ENCODE measurements around the gene C9orf50.

C9orf50 gene

DNA sequence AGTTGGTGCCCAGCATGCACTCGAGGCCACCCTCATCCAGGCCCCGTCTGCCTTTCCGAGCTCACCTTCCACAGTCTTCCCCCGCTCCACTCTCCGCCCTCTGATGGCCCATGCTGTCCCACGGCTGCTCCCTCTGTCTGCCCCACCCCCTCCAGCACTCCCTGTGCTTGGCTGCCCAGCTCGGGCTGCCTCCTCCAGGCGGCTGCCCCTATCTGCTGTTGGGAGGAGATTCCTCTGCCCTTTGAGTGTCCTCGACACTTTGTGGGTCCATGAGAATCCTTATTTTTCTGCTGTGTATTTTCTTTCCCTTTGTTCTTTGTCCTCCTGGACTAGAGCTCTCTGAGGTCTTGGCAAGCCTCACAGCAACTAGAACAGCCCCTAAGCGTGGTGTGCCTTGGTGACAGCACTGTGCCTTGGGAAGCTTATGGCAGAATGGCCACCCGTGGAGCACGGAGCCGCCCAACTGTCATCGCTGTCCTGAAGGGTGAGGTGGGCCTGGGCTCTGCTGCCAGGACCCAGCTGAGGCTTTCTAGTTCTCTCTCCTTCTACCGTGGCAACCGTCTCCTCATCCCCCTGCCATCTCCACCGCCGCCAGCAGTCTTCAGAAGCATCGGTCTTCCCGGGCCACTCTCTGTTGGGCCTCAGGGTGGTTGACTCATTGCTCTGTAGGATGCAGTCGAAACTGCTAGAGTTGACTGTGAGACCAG lies 10.2 kb upstream of the C9orf50 start:
- Histone ChIP-seq H3K36me3 (peaks cover 45 to 88% (median 79%) of the 10 kb centered on the region in 11 experiments), H3K27ac (peak overlapping the region in 4 of 11 experiments; percentile 7 to 43 (median 32); a peak in 2 of 22 replicates), H3K9ac (peak overlapping the region; percentile 2 to 56 (median 37); a peak in 14 of 22 replicates), H4K20me1 (peaks cover 85 to 96% (median 90%) of the 10 kb centered on the region in 11 experiments), H3K27me3 (no peaks in the 10 kb centered on the region), H3K4me2 (peak overlapping the region; percentile 44 to 100 (median 92)), H3K4me1 (peaks cover 57 to 82% (median 74%) of the 10 kb centered on the region in 10 experiments), H3K4me3 (no peak overlapping the region), H3K9me3 (replicated peaks in 1 of 11) (no peaks in the 10 kb centered on the region)
- no peak for TF ChIP-seq Cebpa-rat (IDR thresholded peaks at IDR 0.05)

DNA sequence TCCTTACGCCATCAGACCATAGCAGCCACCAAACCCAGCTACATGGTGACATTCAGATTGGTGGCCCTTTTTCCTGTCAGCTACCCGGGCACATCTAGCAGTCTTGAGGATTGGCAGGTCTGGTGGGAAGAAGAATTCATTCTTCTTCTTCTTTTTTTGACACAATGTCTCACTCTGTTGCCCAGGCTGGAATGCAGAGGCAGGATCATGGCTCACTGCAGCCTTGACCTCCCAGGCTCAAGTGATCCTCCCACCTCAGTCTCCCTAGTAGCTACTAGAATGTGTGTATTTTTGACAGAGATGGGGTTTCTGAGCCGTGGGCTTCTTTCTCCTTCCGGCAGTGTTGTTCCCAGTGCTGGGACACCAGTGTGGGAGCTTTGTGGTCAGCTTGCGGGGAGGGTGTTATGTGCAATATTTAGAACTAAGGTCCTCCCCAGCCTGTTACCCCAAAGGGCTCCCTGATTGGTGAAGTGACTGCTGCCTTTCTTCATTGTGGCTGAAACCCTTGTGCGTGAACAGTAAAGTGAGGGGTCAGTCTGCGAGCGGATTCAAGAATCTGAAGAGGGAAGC lies 8.4 kb upstream of the C9orf50 start:
- Histone ChIP-seq H3K9ac (peak overlapping the region in 9 of 11 experiments; percentile 11 to 98 (median 91); a peak in 14 of 22 replicates), H3K27me3 (no peaks in the 10 kb centered on the region), H3K27ac (peak overlapping the region in 1 of 11 experiments; percentile 99; a peak in 2 of 22 replicates), H3K4me3 (no peak overlapping the region), H4K20me1 (peaks cover 68 to 79% (median 73%) of the 10 kb centered on the region in 11 experiments), H3K36me3 (peaks cover 28 to 70% (median 61%) of the 10 kb centered on the region in 11 experiments), H3K4me1 (peaks cover 71 to 80% (median 74%) of the 10 kb centered on the region in 10 experiments), H3K4me2 (peak overlapping the region in 10 of 11 experiments; percentile 45 to 100 (median 94); a peak in 19 of 22 replicates), H3K9me3 (replicated peaks in 1 of 11) (no peaks in the 10 kb centered on the region)
- no peak for TF ChIP-seq Cebpa-rat (IDR thresholded peaks at IDR 0.05)

DNA sequence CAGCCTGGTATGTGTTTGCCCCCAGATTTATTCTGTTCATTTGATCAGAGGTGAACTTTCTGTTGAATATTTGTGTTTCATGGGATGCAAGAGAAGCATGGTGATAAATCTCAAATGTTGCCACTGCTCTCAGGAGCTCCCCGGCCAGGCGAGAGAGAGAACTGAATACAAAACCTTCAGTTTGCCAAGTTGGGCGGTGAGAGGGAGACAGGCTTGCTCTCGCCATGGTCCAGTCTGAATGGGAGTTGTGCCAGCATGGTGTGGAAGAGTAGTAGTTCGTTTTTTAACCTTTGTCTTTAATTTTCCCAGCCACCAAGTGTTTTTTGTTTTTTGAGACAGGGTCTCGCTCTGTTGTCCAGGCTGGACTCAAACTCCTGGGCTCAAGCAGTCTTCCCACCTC lies 7.8 kb upstream of the C9orf50 start:
- Histone ChIP-seq H4K20me1 (peaks cover 62 to 73% (median 68%) of the 10 kb centered on the region in 11 experiments), H3K9ac (peak overlapping the region in 9 of 11 experiments; percentile 11 to 98 (median 96); a peak in 14 of 22 replicates), H3K27ac (peak overlapping the region in 1 of 11 experiments; percentile 99; a peak in 1 of 22 replicates), H3K4me1 (peaks cover 77 to 86% (median 80%) of the 10 kb centered on the region in 10 experiments), H3K4me3 (peak overlapping the region in 3 of 10 experiments; percentile 79 to 82 (median 81); a peak in 4 of 20 replicates), H3K9me3 (replicated peaks in 1 of 11) (no peaks in the 10 kb centered on the region), H3K27me3 (no peaks in the 10 kb centered on the region), H3K36me3 (peaks cover 23 to 63% (median 56%) of the 10 kb centered on the region in 11 experiments), H3K4me2 (peak overlapping the region; percentile 84 to 100 (median 94); a peak in 21 of 22 replicates)
- TF ChIP-seq Cebpa-rat (IDR thresholded peaks at IDR 0.05): no peak

DNA sequence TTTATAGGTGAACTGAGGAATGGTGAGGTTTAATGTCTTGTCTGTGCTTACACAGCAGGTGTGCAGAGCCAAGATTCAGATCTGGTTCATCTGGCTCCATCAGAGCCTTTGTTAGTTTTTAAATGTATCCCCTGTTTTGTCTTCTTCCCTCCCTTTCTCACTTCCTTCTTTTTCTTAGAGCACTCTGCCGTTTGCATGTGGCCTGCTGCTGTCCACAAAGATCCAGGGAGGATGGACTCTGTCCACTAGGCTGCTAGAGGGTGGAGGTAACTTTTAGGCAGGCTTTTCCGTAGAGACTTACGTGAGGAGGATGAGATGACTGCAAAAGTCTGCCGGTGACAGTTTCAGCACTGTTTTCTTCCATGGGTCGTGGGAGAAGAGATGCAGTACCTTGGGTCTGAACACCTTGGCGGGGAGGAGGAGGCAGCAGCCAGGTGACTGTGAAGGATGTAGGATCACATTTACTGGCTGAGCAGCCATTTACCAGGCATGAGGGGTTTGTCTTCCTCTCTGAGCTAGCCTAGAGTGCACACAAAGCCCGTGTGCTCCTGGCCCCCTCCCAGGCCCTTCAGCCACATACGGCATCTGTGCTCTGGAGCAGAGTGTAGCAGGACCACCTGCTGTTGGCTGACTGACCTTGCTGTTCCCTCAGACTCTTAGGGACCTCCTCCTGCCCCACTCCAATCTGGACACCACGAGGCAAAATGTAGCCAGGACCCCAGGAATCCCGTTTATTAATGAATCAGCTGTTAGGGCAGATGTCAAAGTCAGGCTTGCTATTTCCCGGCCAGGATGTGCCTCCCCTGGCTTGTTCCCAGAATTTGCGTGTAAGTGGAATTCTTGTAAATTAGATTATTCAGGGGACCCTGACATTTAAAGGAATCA lies 6.9 kb upstream of the C9orf50 start:
- H3K4me1 ChIP-seq: peaks cover 84 to 94% (median 87%) of the 10 kb centered on the region in 10 experiments
- H3K4me2 ChIP-seq: peak overlapping the region; percentile 84 to 100 (median 94)
- peaks cover 15 to 54% (median 47%) of the 10 kb centered on the region in 11 experiments for H3K36me3 ChIP-seq
- H3K4me3 ChIP-seq: peak overlapping the region; percentile 68 to 90 (median 80)
- peaks cover 53 to 64% (median 59%) of the 10 kb centered on the region in 11 experiments for H4K20me1 ChIP-seq
- H3K27me3 ChIP-seq: no peaks in the 10 kb centered on the region
- H3K27ac ChIP-seq: peak overlapping the region; percentile 82 to 99 (median 96); a peak in 21 of 22 replicates
- H3K9me3 ChIP-seq (replicated peaks in 1 of 11): no peaks in the 10 kb centered on the region
- TF ChIP-seq Cebpa-rat (IDR thresholded peaks at IDR 0.05): no peak
- peak overlapping the region; percentile 89 to 98 (median 96) for H3K9ac ChIP-seq

DNA sequence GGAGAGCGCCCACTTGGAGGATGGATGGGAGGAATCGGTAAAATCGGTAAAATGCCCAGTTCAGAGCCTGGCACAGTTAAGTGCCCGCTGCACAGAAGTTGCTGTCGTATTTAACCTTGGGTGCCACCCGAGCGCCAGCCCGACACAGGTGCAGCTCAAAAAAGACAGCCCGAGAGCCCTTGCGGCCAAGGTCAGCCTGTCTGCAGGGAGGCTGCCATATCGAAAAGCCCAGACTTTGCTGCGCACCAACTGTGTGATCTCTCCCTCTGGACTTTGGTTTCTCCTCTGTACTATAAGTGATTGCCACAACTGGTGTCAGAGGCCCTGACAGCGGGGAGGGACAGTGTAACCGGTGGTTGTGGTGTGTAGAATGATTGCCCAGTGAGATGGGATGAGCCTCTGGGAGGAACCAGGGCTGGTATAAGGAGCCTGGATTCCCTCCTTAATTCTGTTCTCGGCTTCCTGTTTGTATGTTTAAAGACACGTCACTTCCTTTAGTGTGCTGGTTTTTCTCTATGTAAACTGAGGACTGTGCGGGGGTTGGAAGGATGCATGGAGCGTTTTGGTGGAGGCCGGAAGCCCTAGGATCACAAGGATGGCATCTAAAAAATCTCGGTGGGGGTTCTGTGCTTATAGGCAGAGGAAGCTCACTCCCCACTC lies 5.9 kb upstream of the C9orf50 start:
- TF ChIP-seq Cebpa-rat (IDR thresholded peaks at IDR 0.05): no peak

DNA sequence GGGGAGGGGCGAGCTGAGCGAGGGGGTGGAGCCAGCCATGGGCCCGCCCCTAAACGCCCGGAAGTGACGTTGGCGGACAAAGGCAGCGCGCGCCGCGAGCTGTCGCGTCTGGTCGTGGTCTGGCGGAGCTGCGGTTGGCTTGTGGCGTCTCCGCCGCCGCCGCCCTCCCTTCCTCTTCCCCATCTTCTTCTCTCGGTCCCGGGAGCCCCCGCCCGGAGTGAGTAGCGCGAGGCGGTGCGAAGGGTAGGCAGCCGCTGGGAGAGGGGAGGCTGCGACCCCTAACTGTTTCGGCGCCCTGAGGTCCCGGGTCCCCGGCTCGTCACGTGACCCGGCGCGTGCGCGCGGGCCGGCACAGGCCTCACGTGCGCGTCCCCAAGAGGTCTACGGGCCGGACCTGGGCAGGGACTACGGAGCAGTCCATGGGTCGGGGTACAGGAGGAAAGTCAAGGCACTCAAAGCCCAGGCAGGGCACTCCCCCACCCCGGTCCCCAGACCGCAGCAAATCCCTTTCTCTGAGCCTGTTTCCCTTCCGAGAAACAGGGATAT lies 5.3 kb upstream of the C9orf50 start, which contains the start of gene NTMT1:
Gene NTMT1 (plus strand): TSS at position 85 of the 546 bp plus-strand sequence. CDS start 6,541 bp downstream, outside the sequence.
- H3K4me2 ChIP-seq: peak within 1 kb of the TSS; percentile 84 to 100 (median 94)
- H3K36me3 ChIP-seq: peaks cover 10 to 38% (median 34%) of the 10 kb centered on the region in 11 experiments; a peak in 19 of 22 replicates
- peak within 1 kb of the TSS; percentile 68 to 90 (median 80) for H3K4me3 ChIP-seq
- peaks cover 68 to 94% (median 86%) of the 10 kb centered on the region in 10 experiments for H3K4me1 ChIP-seq
- H3K27ac ChIP-seq: peak within 1 kb of the TSS; percentile 82 to 99 (median 96)
- TF ChIP-seq Cebpa-rat (IDR thresholded peaks at IDR 0.05): no peak
- H3K9ac ChIP-seq: peak within 1 kb of the TSS; percentile 89 to 98 (median 96)
- H3K27me3 ChIP-seq: peaks cover 0 to 9% (median 8%) of the 10 kb centered on the region in 11 experiments; a peak in 19 of 22 replicates
- H3K9me3 ChIP-seq (replicated peaks in 1 of 11): no peaks in the 10 kb centered on the region
- peaks cover 37 to 47% (median 42%) of the 10 kb centered on the region in 11 experiments for H4K20me1 ChIP-seq

More for the DNA sequence above, 5.9 kb upstream of the C9orf50 start:
- no peaks in the 10 kb centered on the region for H3K9me3 ChIP-seq (replicated peaks in 1 of 11)
- peak overlapping the region; percentile 89 to 98 (median 96) for H3K9ac ChIP-seq
- H3K4me2 ChIP-seq: peak overlapping the region; percentile 84 to 100 (median 94)
- peaks cover 43 to 53% (median 48%) of the 10 kb centered on the region in 11 experiments for H4K20me1 ChIP-seq
- H3K27ac ChIP-seq: peak overlapping the region; percentile 82 to 99 (median 96)
- H3K27me3 ChIP-seq: peaks cover 0 to 3% (median 2%) of the 10 kb centered on the region in 11 experiments; a peak in 15 of 22 replicates
- peak overlapping the region; percentile 68 to 90 (median 80) for H3K4me3 ChIP-seq
- H3K36me3 ChIP-seq: peaks cover 10 to 44% (median 36%) of the 10 kb centered on the region in 11 experiments; a peak in 20 of 22 replicates
- peaks cover 74 to 94% (median 86%) of the 10 kb centered on the region in 10 experiments for H3K4me1 ChIP-seq

DNA sequence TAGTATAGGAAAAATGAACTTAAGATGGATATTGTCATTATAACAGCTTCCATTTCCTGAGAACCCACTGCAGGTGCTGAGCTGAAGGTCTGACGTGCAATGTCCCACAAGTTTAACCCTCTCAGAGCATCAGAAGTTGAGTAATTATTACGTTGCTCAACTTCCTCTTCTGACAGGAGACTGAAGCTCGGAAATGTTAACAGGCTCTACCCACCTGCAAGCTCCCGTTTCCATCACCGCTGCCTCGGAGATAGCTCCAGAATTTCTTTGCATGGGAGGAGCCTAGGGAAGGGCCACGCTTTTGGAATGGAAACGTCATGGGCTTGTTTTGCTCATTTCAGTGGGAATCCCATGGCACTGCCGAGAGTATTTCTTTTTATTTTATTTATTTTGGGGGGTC lies 4.0 kb upstream of the C9orf50 start:
- peak overlapping the region; percentile 68 to 90 (median 80) for H3K4me3 ChIP-seq
- H4K20me1 ChIP-seq: peaks cover 25 to 35% (median 30%) of the 10 kb centered on the region in 11 experiments; a peak in 21 of 22 replicates
- peak overlapping the region; percentile 82 to 99 (median 96); a peak in 21 of 22 replicates for H3K27ac ChIP-seq
- peaks cover 6 to 26% (median 22%) of the 10 kb centered on the region in 11 experiments; a peak in 18 of 22 replicates for H3K36me3 ChIP-seq
- H3K9ac ChIP-seq: peak overlapping the region; percentile 89 to 98 (median 96); a peak in 19 of 22 replicates
- H3K27me3 ChIP-seq: peaks cover 6 to 21% (median 20%) of the 10 kb centered on the region in 11 experiments; a peak in 21 of 22 replicates
- peak overlapping the region; percentile 84 to 100 (median 94) for H3K4me2 ChIP-seq
- no peaks in the 10 kb centered on the region for H3K9me3 ChIP-seq (replicated peaks in 1 of 11)
- peaks cover 63 to 94% (median 86%) of the 10 kb centered on the region in 10 experiments for H3K4me1 ChIP-seq
- TF ChIP-seq Cebpa-rat (IDR thresholded peaks at IDR 0.05): peak in 9 of 11 experiments; percentile 38 to 94 (median 83); a peak in 16 of 22 replicates

Data from BLaER1 treated with 17β-estradiol and CSF1 and Interleukin-3, amounts not matched to agents 10 nM and 100 nM (cell line).